ENCODE measurements around the gene OSBPL9. TPM values are rescaled to one million over a fixed set of nuclear protein-coding genes. Genes with fewer than 3 reads are reported as not detected.

The OSBPL9 gene
- total and polyA plus RNA-seq, 10 of the 15 experiments (the other 5 are each of a cell fraction or from before 2014, with no cell fraction given): 25.9 to 156 (median 108) TPM

DNA sequence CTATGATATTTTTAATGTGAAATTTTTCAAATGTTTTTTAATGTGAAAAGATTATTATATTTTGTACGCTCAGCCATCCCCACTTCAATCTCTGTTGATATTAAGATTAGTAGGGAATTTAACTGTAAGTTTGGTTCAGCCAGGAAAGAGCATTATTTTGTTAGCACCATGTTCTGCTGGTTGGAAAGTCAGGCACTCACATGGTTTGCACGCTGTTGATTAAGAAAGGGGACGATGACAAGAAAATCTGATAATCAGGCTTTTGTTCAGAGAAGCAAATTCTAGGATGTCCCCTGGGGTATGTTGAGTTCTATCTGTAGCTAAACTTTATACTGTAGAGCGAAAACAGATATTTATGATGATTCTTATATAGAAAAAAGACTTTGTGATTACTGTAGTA is 115.1 kb downstream of the OSBPL9 start:
- 99% methylated on average over 4 of the region's 4 CpGs for WGBS (ENCODE audit: insufficient coverage, insufficient replicate concordance, low lambda C conversion rate, missing lambda C conversion rate)
- intact Hi-C loops (cut with micrococcal nuclease; ENCODE audit: unreplicated experiment): loop anchor here (10.0 kb wide), 2 partner anchors 107 to 217 kb away; partner anchors contain the start of gene EPS15
- no peak for FAIRE-seq
- Histone ChIP-seq H2AFZ (ENCODE audit: control insufficient read depth, low read depth, low read length) (no peak overlapping the region), H3K4me3 (peak overlapping the region; percentile 88), H3K27me3 (replicated peaks in 1 of 2; ENCODE audit: control insufficient read depth in 2 of 2, insufficient read depth in 2 of 2, low read length in 1 of 2) (no peaks in the 10 kb centered on the region), H4K20me1 (ENCODE audit: control insufficient read depth, insufficient read depth) (no peaks in the 10 kb centered on the region), H3K4me1 (ENCODE audit: control insufficient read depth, insufficient read depth, low read length) (peaks cover 20% of the 10 kb centered on the region), H3K4me2 (ENCODE audit: control insufficient read depth, insufficient read depth) (peak overlapping the region; percentile 63), H3K79me2 (ENCODE audit: control insufficient read depth, insufficient read depth, low read length) (peaks cover 87% of the 10 kb centered on the region), H3K27ac (ENCODE audit: control insufficient read depth, insufficient read depth) (no peak overlapping the region), H3K9ac (ENCODE audit: control insufficient read depth, insufficient read depth, low read length) (0 out of 2 replicates have a peak overlapping the region, but pooled peaks have one; percentile 24), H3K9me3 (replicated peaks; ENCODE audit: control insufficient read depth, insufficient read depth, low read length) (no peaks in the 10 kb centered on the region), H3K36me3 (ENCODE audit: control insufficient read depth in 2 of 2, insufficient read depth in 2 of 2, low read length in 1 of 2) (no peaks in the 10 kb centered on the region; a peak in 1 of 4 replicates)
- no TSS peak for BruUV-seq (replicated peaks)
- SMC1A ChIA-PET (ENCODE audit: uncharacterized antibody, unreplicated experiment): interaction anchor here (0.9 to 11.5 kb wide), 12 partner anchors 9 to 227 kb away, joined by 3 to 154 read pairs (median 4); no protein-coding TSS in a partner anchor
- POLR2A ChIA-PET: interaction anchor here (0.6 to 10.0 kb wide), 7 partner anchors 8 to 241 kb away, joined by 3 to 99 read pairs (median 6); no protein-coding TSS in a partner anchor
- in situ Hi-C loops (cut with MboI): no loop called here
- RAD21 ChIA-PET (ENCODE audit: unreplicated experiment): interaction anchor here (0.6 to 1.9 kb wide), 9 partner anchors 9 to 163 kb away, joined by 3 to 5 read pairs (median 4); no protein-coding TSS in a partner anchor
- CTCF ChIA-PET: interaction anchor here (0.9 to 2.9 kb wide), 10 partner anchors 8 to 298 kb away, joined by 3 to 21 read pairs (median 4); no protein-coding TSS in a partner anchor
- no peak for DNase-seq (ENCODE audit: low read depth, low spot score)
- ATAC-seq: no peak
- TF ChIP-seq, protein P1, sequence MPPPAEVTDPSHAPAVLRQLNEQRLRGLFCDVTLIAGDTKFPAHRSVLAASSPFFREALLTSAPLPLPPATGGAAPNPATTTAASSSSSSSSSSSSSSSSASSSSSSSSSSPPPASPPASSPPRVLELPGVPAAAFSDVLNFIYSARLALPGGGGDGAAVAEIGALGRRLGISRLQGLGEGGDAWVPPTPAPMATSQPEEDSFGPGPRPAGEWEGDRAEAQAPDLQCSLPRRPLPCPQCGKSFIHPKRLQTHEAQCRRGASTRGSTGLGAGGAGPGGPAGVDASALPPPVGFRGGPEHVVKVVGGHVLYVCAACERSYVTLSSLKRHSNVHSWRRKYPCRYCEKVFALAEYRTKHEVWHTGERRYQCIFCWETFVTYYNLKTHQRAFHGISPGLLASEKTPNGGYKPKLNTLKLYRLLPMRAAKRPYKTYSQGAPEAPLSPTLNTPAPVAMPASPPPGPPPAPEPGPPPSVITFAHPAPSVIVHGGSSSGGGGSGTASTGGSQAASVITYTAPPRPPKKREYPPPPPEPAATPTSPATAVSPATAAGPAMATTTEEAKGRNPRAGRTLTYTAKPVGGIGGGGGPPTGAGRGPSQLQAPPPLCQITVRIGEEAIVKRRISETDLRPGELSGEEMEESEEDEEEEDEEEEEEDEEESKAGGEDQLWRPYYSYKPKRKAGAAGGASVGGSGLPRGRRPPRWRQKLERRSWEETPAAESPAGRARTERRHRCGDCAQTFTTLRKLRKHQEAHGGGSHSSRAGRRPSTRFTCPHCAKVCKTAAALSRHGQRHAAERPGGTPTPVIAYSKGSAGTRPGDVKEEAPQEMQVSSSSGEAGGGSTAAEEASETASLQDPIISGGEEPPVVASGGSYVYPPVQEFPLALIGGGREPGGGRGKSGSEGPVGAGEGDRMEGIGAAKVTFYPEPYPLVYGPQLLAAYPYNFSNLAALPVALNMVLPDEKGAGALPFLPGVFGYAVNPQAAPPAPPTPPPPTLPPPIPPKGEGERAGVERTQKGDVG (CRISPR knock-in tag; IDR thresholded peaks at IDR 0.05): no peak
- TF ChIP-seq IRF4 (IDR thresholded peaks at IDR 0.05; ENCODE audit: low read depth, low read length): no peak
- TF ChIP-seq STAT1 (conservative IDR thresholded peaks at IDR 0.05): no peak
- TF ChIP-seq ELK1 (IDR thresholded peaks at IDR 0.05; ENCODE audit: low read depth, low read length): no peak
- no peak for TF ChIP-seq POU2F2 (IDR thresholded peaks at IDR 0.05; ENCODE audit: borderline replicate concordance, low read depth, low read length)
- TF ChIP-seq RELB (IDR thresholded peaks at IDR 0.05; ENCODE audit: low read depth): no peak
- no peak for TF ChIP-seq ZSCAN29 (IDR thresholded peaks at IDR 0.05)
- TF ChIP-seq, protein P2, sequence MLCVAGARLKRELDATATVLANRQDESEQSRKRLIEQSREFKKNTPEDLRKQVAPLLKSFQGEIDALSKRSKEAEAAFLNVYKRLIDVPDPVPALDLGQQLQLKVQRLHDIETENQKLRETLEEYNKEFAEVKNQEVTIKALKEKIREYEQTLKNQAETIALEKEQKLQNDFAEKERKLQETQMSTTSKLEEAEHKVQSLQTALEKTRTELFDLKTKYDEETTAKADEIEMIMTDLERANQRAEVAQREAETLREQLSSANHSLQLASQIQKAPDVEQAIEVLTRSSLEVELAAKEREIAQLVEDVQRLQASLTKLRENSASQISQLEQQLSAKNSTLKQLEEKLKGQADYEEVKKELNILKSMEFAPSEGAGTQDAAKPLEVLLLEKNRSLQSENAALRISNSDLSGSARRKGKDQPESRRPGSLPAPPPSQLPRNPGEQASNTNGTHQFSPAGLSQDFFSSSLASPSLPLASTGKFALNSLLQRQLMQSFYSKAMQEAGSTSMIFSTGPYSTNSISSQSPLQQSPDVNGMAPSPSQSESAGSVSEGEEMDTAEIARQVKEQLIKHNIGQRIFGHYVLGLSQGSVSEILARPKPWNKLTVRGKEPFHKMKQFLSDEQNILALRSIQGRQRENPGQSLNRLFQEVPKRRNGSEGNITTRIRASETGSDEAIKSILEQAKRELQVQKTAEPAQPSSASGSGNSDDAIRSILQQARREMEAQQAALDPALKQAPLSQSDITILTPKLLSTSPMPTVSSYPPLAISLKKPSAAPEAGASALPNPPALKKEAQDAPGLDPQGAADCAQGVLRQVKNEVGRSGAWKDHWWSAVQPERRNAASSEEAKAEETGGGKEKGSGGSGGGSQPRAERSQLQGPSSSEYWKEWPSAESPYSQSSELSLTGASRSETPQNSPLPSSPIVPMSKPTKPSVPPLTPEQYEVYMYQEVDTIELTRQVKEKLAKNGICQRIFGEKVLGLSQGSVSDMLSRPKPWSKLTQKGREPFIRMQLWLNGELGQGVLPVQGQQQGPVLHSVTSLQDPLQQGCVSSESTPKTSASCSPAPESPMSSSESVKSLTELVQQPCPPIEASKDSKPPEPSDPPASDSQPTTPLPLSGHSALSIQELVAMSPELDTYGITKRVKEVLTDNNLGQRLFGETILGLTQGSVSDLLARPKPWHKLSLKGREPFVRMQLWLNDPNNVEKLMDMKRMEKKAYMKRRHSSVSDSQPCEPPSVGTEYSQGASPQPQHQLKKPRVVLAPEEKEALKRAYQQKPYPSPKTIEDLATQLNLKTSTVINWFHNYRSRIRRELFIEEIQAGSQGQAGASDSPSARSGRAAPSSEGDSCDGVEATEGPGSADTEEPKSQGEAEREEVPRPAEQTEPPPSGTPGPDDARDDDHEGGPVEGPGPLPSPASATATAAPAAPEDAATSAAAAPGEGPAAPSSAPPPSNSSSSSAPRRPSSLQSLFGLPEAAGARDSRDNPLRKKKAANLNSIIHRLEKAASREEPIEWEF (IDR thresholded peaks at IDR 0.05; ENCODE audit: insufficient replicate concordance, low read depth, low read length): no peak
- no peak for TF ChIP-seq CTCF (IDR thresholded peaks at IDR 0.05 in 2 of 3, conservative IDR thresholded peaks at IDR 0.05 in 1 of 3; ENCODE audit: control insufficient read depth in 2 of 3, extremely low read depth in 1 of 3, insufficient read depth in 1 of 3, low read depth in 3 of 3, low read length in 3 of 3)
